PFSK-1 (cell line): Measurements from ENCODE around the gene CEP120.

ENCODE experiments used
- POLR2AphosphoS5 ChIP-seq: IDR thresholded peaks from 2 replicates; pipeline ENCODE4 v1.6.1; 2012; ENCODE audit warnings: low read depth, mild to moderate bottlenecking, control low read depth, low read length, moderate library complexity
- REST ChIP-seq, 2 experiments: IDR thresholded peaks; 2 replicates each; pipeline versions ENCODE4 v1.6.1 to v1.8.0; 2011 to 2012; ENCODE audit warnings: low read depth in 2 of 2, low read length in 2 of 2, control low read depth in 1 of 2, inconsistent platforms in 1 of 2, mild to moderate bottlenecking in 1 of 2, moderate library complexity in 1 of 2; ENCODE audit not compliant: insufficient read depth in 1 of 2
- SIN3A ChIP-seq: IDR thresholded peaks from 2 replicates; pipeline ENCODE4 v1.6.1; 2012; ENCODE audit warnings: mild to moderate bottlenecking, low read length, moderate library complexity, borderline replicate concordance; ENCODE audit not compliant: insufficient read depth
- TAF1 ChIP-seq: IDR thresholded peaks from 2 replicates; pipeline ENCODE4 v1.6.1; 2012; ENCODE audit warnings: low read length, control low read depth, borderline replicate concordance; ENCODE audit not compliant: insufficient read depth

- TF ChIP-seq TAF1 (no peak), POLR2AphosphoS5 (no peak), SIN3A (no peak), REST (IDR thresholded peaks at IDR 0.05; ENCODE audit: insufficient read depth in 1 of 2, low read depth in 2 of 2, low read length in 2 of 2) (no peak)
Measured at GRCh38 chr5:123425431-123425830, 2.2 kb upstream of the CEP120 start.
